K562 (cell line): ENCODE data around the gene COPG2. TPM values are rescaled to one million over a fixed set of nuclear protein-coding genes. Genes with fewer than 3 reads are reported as not detected.

ENCODE experiments used
- ATAC-seq: fragments of 200-7000 bp; cut with Tn5 transposase; 3 replicates; pipeline ENCODE4 v1.9.1; 2020; ENCODE audit warnings: moderate library complexity
- BruUV-seq: library from RNA; stranded (reverse); fragments of 400-500 nt; replicated peaks from 2 replicates; lab custom pipeline; 2021; lab: Mats Ljungman, UMichigan
- CTCF ChIA-PET: fragments of 300-600 bp; formaldehyde crosslinking; extraction: SDS; loops from one replicate; lab custom pipeline; 2021; ENCODE audit warnings: low intra/inter-chr PET ratio; lab: Yijun Ruan, JAX
- POLR2A ChIA-PET: fragments of 300-600, 350-650 bp; sonication (Branson Sonifier 250); formaldehyde crosslinking; extraction: SDS; loops from one replicate; lab custom pipeline; 2021; ENCODE audit warnings: antibody characterized with exemption, inconsistent platforms; lab: Yijun Ruan, JAX
- DNase-seq, 4 experiments: peaks; one replicate each; pipeline versions ENCODE4 v3.0.0 to v3.0.0-alpha.2; 2011 to 2018; ENCODE audit warnings: low spot score in 3 of 4, mixed read lengths in 3 of 4; ENCODE audit errors: extremely low read depth in 1 of 4
- FAIRE-seq: peaks from 2 replicates; lab custom pipeline; 2011; peaks lifted over from hg19 to GRCh38; lab: Jason Lieb, UNC
- H2AFZ ChIP-seq: 2 replicates; pipeline ENCODE4 v1.6.0; 2011; ENCODE audit warnings: low read depth, low read length, control low read depth, inconsistent platforms
- H3K27ac ChIP-seq: fragments of 200-600 bp; 3 replicates; pipeline ENCODE4 v1.8.0; 2011; ENCODE audit warnings: low read depth, mild to moderate bottlenecking, control low read depth, inconsistent platforms, low read length, moderate library complexity, mixed read lengths; ENCODE audit errors: extremely low read depth
- H3K27me3 ChIP-seq, 2 experiments: fragments of 300-600 bp in 1 of 2; 2 replicates in 1 of 2; 3 replicates in 1 of 2; pipeline versions ENCODE4 v1.6.0 to v1.8.0; 2011; ENCODE audit warnings: inconsistent platforms in 2 of 2, low read length in 2 of 2, mild to moderate bottlenecking in 1 of 2, mixed read lengths in 1 of 2, moderate library complexity in 1 of 2; ENCODE audit not compliant: control insufficient read depth in 2 of 2, insufficient read depth in 2 of 2
- H3K36me3 ChIP-seq: fragments of 300-600 bp; 3 replicates; pipeline ENCODE4 v1.8.0; 2011; ENCODE audit warnings: mild to moderate bottlenecking, low read length, inconsistent platforms; ENCODE audit not compliant: control insufficient read depth, insufficient read depth
- H3K4me1 ChIP-seq, 2 experiments: fragments of 200-600 bp in 1 of 2; replicated peaks in 1 of 2; 2 replicates in 1 of 2; 3 replicates in 1 of 2; pipeline versions ENCODE4 v1.5.1 to v1.8.0; 2011; ENCODE audit warnings: inconsistent platforms in 2 of 2, low read length in 2 of 2, mild to moderate bottlenecking in 1 of 2, mixed read lengths in 1 of 2, moderate library complexity in 1 of 2; ENCODE audit not compliant: control insufficient read depth in 2 of 2, insufficient read depth in 2 of 2
- H3K4me2 ChIP-seq: 2 replicates; pipeline ENCODE4 v1.6.1; 2011; ENCODE audit warnings: low read length, control low read depth, inconsistent platforms, mixed read lengths; ENCODE audit not compliant: insufficient read depth
- H3K4me3 ChIP-seq: fragments of 200-600 bp; sonication (generic), shearing (Covaris generic); 2 replicates; pipeline ENCODE4 v1.5.1; 2016; ENCODE audit warnings: control low read depth, inconsistent platforms
- H3K79me2 ChIP-seq: fragments of 200-600 bp; 3 replicates; pipeline ENCODE4 v1.8.0; 2011; ENCODE audit warnings: low read length, inconsistent platforms; ENCODE audit not compliant: control insufficient read depth, insufficient read depth
- H3K9ac ChIP-seq, 2 experiments: 2 replicates each; pipeline versions ENCODE4 v1.6.0 to v1.6.1; 2011; ENCODE audit warnings: low read depth in 2 of 2, low read length in 2 of 2, control low read depth in 1 of 2, inconsistent platforms in 1 of 2, mild to moderate bottlenecking in 1 of 2, mixed read lengths in 1 of 2; ENCODE audit not compliant: insufficient read depth in 1 of 2
- H3K9me1 ChIP-seq: one replicate; pipeline ENCODE4 v1.6.0; 2011; ENCODE audit warnings: inconsistent platforms, mild to moderate bottlenecking, low read length, moderate library complexity; ENCODE audit not compliant: control insufficient read depth, insufficient read depth
- H3K9me3 ChIP-seq: replicated peaks from 2 replicates; pipeline ENCODE4 v1.5.1; 2011; ENCODE audit warnings: low read depth, low read length, inconsistent platforms; ENCODE audit not compliant: control insufficient read depth, insufficient read depth
- H4K20me1 ChIP-seq: replicated peaks from 2 replicates; pipeline ENCODE4 v1.6.1; 2011; ENCODE audit warnings: low read length, inconsistent platforms, mixed read lengths; ENCODE audit not compliant: control insufficient read depth, insufficient read depth
- CEBPB ChIP-seq: fragments of 450-650 bp; IDR thresholded peaks from 2 replicates; pipeline ENCODE4 v1.6.1; 2016; ENCODE audit warnings: missing genetic modification characterization, missing compliant biosample characterization
- CEBPG ChIP-seq, 3 experiments: fragments of 200-800 bp in 1 of 3; sonication (Bioruptor generic) in 1 of 3; sonication (generic) in 1 of 3; formaldehyde crosslinking in 1 of 3; IDR thresholded peaks in 2 of 3; conservative IDR thresholded peaks in 1 of 3; 2 replicates each; pipeline versions ENCODE4 v1.6.1 to v1.8.0; 2016 to 2022; ENCODE audit warnings: missing compliant biosample characterization in 2 of 3, missing genetic modification characterization in 2 of 3, mild to moderate bottlenecking in 1 of 3, missing genetic modification reagents in 1 of 3
- ETV1 ChIP-seq: fragments of 450-650 bp; conservative IDR thresholded peaks from 2 replicates; pipeline ENCODE4 v1.6.1; 2016; ENCODE audit warnings: missing genetic modification characterization, control low read depth, low read depth, missing compliant biosample characterization
- GABPB1 ChIP-seq: sonication (generic); formaldehyde crosslinking; IDR thresholded peaks from 2 replicates; pipeline ENCODE4 v1.8.0; 2022; ENCODE audit warnings: mild to moderate bottlenecking, missing genetic modification reagents
- HDAC6 ChIP-seq: IDR thresholded peaks from 2 replicates; pipeline ENCODE4 v1.6.1; 2012; ENCODE audit warnings: low read depth, mild to moderate bottlenecking, control low read depth, inconsistent platforms, low read length, moderate library complexity
- STAT5B ChIP-seq: fragments of 250-450 bp; sonication (Bioruptor Pico); IDR thresholded peaks from 2 replicates; pipeline ENCODE4 v1.8.0; 2021; ENCODE audit warnings: mild to moderate bottlenecking, inconsistent platforms
- ZNF143 ChIP-seq: sonication (generic); formaldehyde crosslinking; IDR thresholded peaks from 2 replicates; pipeline ENCODE4 v1.9.0; 2022; ENCODE audit warnings: mild to moderate bottlenecking, missing genetic modification reagents
- ZNF551 ChIP-seq: fragments of 250-450 bp; sonication (Bioruptor Pico); IDR thresholded peaks from 2 replicates; pipeline ENCODE4 v1.5.0; 2021; ENCODE audit warnings: mild to moderate bottlenecking, moderate library complexity
- WGBS: fragments of 100-300 bp; shearing (Covaris generic); methylation state at CpG from one replicate; pipeline ENCODE4 v1.1.6; 2016; ENCODE audit warnings: low coverage, mixed read lengths; ENCODE audit not compliant: insufficient coverage; ENCODE audit errors: missing lambda C conversion rate; 5-methylcytosine and 5-hydroxymethylcytosine counted together
- in situ Hi-C: fragments of 300-500 bp; cut with MboI; formaldehyde crosslinking; loops from 4 replicates; pipeline ENCODE4 v1.15.0; 2018; ENCODE audit warnings: inconsistent platforms, mixed read lengths
- intact Hi-C: fragments of 100-400 bp; cut with micrococcal nuclease; formaldehyde crosslinking; loops from 2 replicates; pipeline ENCODE4 v1.14.2; 2022
- polyA plus RNA-seq, 8 experiments: library from polyadenylated mRNA; depleted of rRNA in 4 of 8; stranded (reverse) in 5 of 8; unstranded in 3 of 8; fragments of >200 nt; fragmentation: Nextera tagmentation in 2 of 8; fragmentation: Illumina TruSeq in 1 of 8; extraction: Ambion mirVana in 2 of 8; extraction: Trizol in 1 of 8; gene quantifications; 2 replicates each; pipeline versions ENCODE4 v1.2.1 to v1.2.3, GENCODE V29; 2011 to 2014; ENCODE audit warnings: inconsistent platforms in 1 of 8, missing spikeins in 1 of 8
- total RNA-seq, 7 experiments: library from RNA; depleted of rRNA in 6 of 7; stranded (reverse); fragments of >200 nt in 6 of 7; fragmentation: Illumina TruSeq in 2 of 7; extraction: Trizol in 2 of 7; gene quantifications; 2 replicates each; pipeline versions ENCODE4 v1.2.1 to v1.2.3, GENCODE V29; 2011 to 2021; ENCODE audit warnings: low replicate concordance in 1 of 7
- TF ChIP-seq, protein P1 (sequence below): fragments of 250-450 bp; sonication (Bioruptor Pico); IDR thresholded peaks from 2 replicates; pipeline ENCODE4 v1.5.0; 2021

COPG2 gene
- total and polyA plus RNA-seq, 9 of the 15 experiments (the other 6 are each of a cell fraction or from before 2014, with no cell fraction given) = 6.6 to 104 (median 32.5) TPM

DNA sequence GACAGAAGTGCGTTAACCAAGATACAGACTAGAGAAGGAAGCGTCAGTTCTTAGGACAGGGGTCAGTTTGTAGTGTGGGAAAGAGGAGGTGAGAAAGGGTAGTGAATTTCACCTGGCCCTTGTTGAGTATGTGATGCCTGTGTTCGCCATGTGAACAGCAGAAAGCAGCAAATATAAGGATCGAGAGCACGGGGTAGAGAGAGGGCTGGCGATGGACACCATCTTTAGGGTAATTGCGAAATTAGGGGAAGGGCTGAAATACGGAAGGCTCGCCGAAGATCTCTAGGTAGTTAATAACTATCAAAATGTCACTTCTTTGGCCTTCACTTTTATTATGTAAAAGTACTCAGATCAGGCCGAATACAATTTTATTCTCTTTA, 182.8 kb downstream of the COPG2 start:
- Histone ChIP-seq H3K36me3 (no peaks in the 10 kb centered on the region), H3K9ac (no peak overlapping the region), H3K27me3 (peaks cover 17 to 48% of the 10 kb centered on the region in 2 experiments; a peak in 4 of 5 replicates)
- DNase-seq = no peak
- TF ChIP-seq STAT5B = no peak
- peak; percentile 87 for TF ChIP-seq CEBPB (tag)
- TF ChIP-seq CEBPG (CRISPR knock-in tag; IDR thresholded peaks at IDR 0.05) = no peak
- peak; percentile 23 to 44; a peak in 1 of 4 replicates for TF ChIP-seq CEBPG (tag; conservative IDR thresholded peaks at IDR 0.05 in 1 of 2, IDR thresholded peaks at IDR 0.05 in 1 of 2)
- TF ChIP-seq, all 486 proteins: peak for 2
- peaks cover 0 to 11% of the 10 kb centered on the region in 2 experiments; a peak in 3 of 5 replicates for H3K4me1 ChIP-seq
- CTCF ChIA-PET = no interaction called here
- ATAC-seq (no peak), FAIRE-seq (no peak)
- no peak overlapping the region for H3K27ac ChIP-seq
- no peaks in the 10 kb centered on the region for H4K20me1 ChIP-seq
- BruUV-seq = no TSS peak
- WGBS = 38% methylated on average over 11 of the region's 11 CpGs
- no peaks in the 10 kb centered on the region for H3K9me3 ChIP-seq
- in situ Hi-C loops = no loop called here
- H3K9me1 ChIP-seq = no peaks in the 10 kb centered on the region
- POLR2A ChIA-PET = no interaction called here
- H2AFZ ChIP-seq = no peak overlapping the region
- H3K79me2 ChIP-seq = no peaks in the 10 kb centered on the region
- no peak overlapping the region for H3K4me3 ChIP-seq
- no peak overlapping the region for H3K4me2 ChIP-seq
- intact Hi-C loops = loop anchor here (5.0 to 10.0 kb wide), 4 partner anchors 209 to 413 kb away; partner anchors contain the start of gene KLHDC10

DNA sequence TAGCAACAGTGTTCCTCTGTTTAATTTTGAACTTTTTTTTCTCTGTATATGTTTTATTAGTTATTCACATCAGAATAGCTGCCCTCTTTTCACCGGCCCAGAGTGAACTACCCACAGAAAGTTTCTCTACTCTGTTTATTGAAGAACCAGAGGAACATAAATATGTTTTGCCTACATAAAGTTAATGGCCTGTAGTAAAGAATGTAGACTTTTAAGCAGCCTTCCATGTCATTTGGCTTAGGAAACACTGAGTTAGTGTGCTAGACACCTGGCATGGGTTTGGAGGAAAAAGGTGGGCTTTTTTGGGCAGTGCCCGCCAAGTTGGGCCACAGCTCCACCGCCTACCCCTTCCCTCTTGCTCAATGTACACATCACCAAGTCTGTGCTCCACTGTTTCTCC, 185.5 kb downstream of the COPG2 start:
- ChIA-PET POLR2A (no interaction called here), CTCF (no interaction called here)
- H3K27ac ChIP-seq = no peak overlapping the region
- H3K27me3 ChIP-seq = peaks cover 13 to 34% of the 10 kb centered on the region in 2 experiments; a peak in 4 of 5 replicates
- DNase-seq (no peak), FAIRE-seq (no peak), ATAC-seq (no peak)
- in situ Hi-C loops (no loop called here), intact Hi-C loops (loop anchor here (10.0 kb wide), 3 partner anchors 212 to 242 kb away; no protein-coding TSS in a partner anchor)
- H3K4me2 ChIP-seq = no peak overlapping the region
- 1% methylated on average over 3 of the region's 3 CpGs for WGBS
- H3K4me1 ChIP-seq = peaks cover 0 to 11% of the 10 kb centered on the region in 2 experiments; a peak in 2 of 5 replicates
- no peak overlapping the region for H2AFZ ChIP-seq
- no TSS peak for BruUV-seq
- no peaks in the 10 kb centered on the region for H3K36me3 ChIP-seq
- H3K9me3 ChIP-seq = no peaks in the 10 kb centered on the region
- H3K9me1 ChIP-seq = no peaks in the 10 kb centered on the region
- no peak overlapping the region for H3K9ac ChIP-seq
- H3K79me2 ChIP-seq = no peaks in the 10 kb centered on the region
- H4K20me1 ChIP-seq = no peaks in the 10 kb centered on the region
- TF ChIP-seq ETV1 (tag) (no peak), ZNF551 (CRISPR knock-in tag) (no peak), GABPB1 (CRISPR knock-in tag) (no peak), HDAC6 (no peak), ZNF143 (CRISPR knock-in tag) (no peak)
- TF ChIP-seq, protein P1, sequence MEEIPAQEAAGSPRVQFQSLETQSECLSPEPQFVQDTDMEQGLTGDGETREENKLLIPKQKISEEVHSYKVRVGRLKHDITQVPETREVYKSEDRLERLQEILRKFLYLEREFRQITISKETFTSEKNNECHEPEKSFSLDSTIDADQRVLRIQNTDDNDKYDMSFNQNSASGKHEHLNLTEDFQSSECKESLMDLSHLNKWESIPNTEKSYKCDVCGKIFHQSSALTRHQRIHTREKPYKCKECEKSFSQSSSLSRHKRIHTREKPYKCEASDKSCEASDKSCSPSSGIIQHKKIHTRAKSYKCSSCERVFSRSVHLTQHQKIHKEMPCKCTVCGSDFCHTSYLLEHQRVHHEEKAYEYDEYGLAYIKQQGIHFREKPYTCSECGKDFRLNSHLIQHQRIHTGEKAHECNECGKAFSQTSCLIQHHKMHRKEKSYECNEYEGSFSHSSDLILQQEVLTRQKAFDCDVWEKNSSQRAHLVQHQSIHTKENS (CRISPR knock-in tag) = no peak
- no peak overlapping the region for H3K4me3 ChIP-seq
